Measurements from ENCODE around the gene TACC3. TPM values are rescaled to one million over a fixed set of nuclear protein-coding genes. Genes with fewer than 3 reads are reported as not detected.

TACC3 gene
- total RNA-seq, 1 donor from 2014 or later = 3.9 TPM

GRCh38 chr4:1721666-1722550 lies 587 bp downstream of the TACC3 start:
- DNase-seq (ENCODE audit: low read depth) = no peak

GRCh38 chr4:1722551-1723118 lies 1.3 kb downstream of the TACC3 start:
- DNase-seq (ENCODE audit: low read depth) = peak; percentile 12

- no peak for DNase-seq (ENCODE audit: low read depth)
Measured at GRCh38 chr4:1723131-1723801, 1.9 kb downstream of the TACC3 start.

- DNase-seq (ENCODE audit: low read depth) = peak; percentile 65
Measured at GRCh38 chr4:1725521-1725920, 4.2 kb downstream of the TACC3 start.

- peak; percentile 91 for DNase-seq (ENCODE audit: low read depth)
Measured at GRCh38 chr4:1726146-1726934, 5.0 kb downstream of the TACC3 start.

GRCh38 chr4:1727117-1728031 lies 6.1 kb downstream of the TACC3 start:
- peak; percentile 32 for DNase-seq (ENCODE audit: low read depth)

- DNase-seq (ENCODE audit: low read depth) = no peak
Measured at GRCh38 chr4:1728061-1728980, 7.0 kb downstream of the TACC3 start.

GRCh38 chr4:1730532-1731135 lies 9.3 kb downstream of the TACC3 start:
- no peak for DNase-seq (ENCODE audit: low read depth)

GRCh38 chr4:1731180-1731579 lies 9.9 kb downstream of the TACC3 start:
- DNase-seq (ENCODE audit: low read depth) = no peak

- DNase-seq (ENCODE audit: low read depth) = no peak
Measured at GRCh38 chr4:1732911-1733310, 11.6 kb downstream of the TACC3 start.

- no peak for DNase-seq (ENCODE audit: low read depth)
Measured at GRCh38 chr4:1735215-1735614, 13.9 kb downstream of the TACC3 start.

- DNase-seq (ENCODE audit: low read depth) = no peak
Measured at GRCh38 chr4:1736812-1737211, 15.5 kb downstream of the TACC3 start.

- DNase-seq (ENCODE audit: low read depth) = no peak
Measured at GRCh38 chr4:1737666-1738065, 16.3 kb downstream of the TACC3 start.

GRCh38 chr4:1738410-1738809 lies 17.1 kb downstream of the TACC3 start:
- DNase-seq (ENCODE audit: low read depth) = no peak

- DNase-seq (ENCODE audit: low read depth) = no peak
Measured at GRCh38 chr4:1739358-1739757, 18.0 kb downstream of the TACC3 start.

GRCh38 chr4:1740021-1740545 lies 18.8 kb downstream of the TACC3 start:
- DNase-seq (ENCODE audit: low read depth) = no peak

- DNase-seq (ENCODE audit: low read depth) = no peak
Measured at GRCh38 chr4:1741208-1741607, 19.9 kb downstream of the TACC3 start.

- DNase-seq (ENCODE audit: low read depth) = no peak
Measured at GRCh38 chr4:1743551-1743950, 22.2 kb downstream of the TACC3 start.

GRCh38 chr4:1743975-1744374 lies 22.7 kb downstream of the TACC3 start:
- DNase-seq (ENCODE audit: low read depth) = no peak
